Kidney epithelial cell (primary cell): ENCODE measurements around the gene BNC2. TPM values are rescaled to one million over a fixed set of nuclear protein-coding genes. Genes with fewer than 3 reads are reported as not detected.
"Not testable (repeated sequence)": the region's sequence is repeated elsewhere in the genome, so short reads cannot be mapped to it uniquely, and the experiment has no call there.

Source experiments
- DNase-seq: peaks from one replicate; pipeline ENCODE4 v3.0.0-alpha.2; 2010; ENCODE audit warnings: low read depth
- H3K27me3 ChIP-seq: 2 replicates; pipeline ENCODE4 v1.6.0; 2011; ENCODE audit warnings: low read length; ENCODE audit not compliant: control insufficient read depth, insufficient read depth
- H3K36me3 ChIP-seq: 2 replicates; pipeline ENCODE4 v1.5.1; 2011; ENCODE audit warnings: low read length; ENCODE audit not compliant: control insufficient read depth, insufficient read depth
- H3K4me3 ChIP-seq: 2 replicates; pipeline ENCODE4 v1.5.1; 2011; ENCODE audit warnings: low read depth, mild to moderate bottlenecking, control low read depth, low read length
- total RNA-seq: library from RNA; depleted of rRNA; stranded (reverse); fragments of >200 nt; gene quantifications from 2 replicates; pipeline ENCODE4 v1.2.3, GENCODE V29; 2015
- TF ChIP-seq, protein P1 (sequence below): IDR thresholded peaks from 2 replicates; pipeline ENCODE4 v1.5.1; 2011; ENCODE audit warnings: mild to moderate bottlenecking, moderate library complexity, low read length, control low read depth, inconsistent platforms; ENCODE audit not compliant: insufficient read depth, poor library complexity, severe bottlenecking

BNC2 gene, protein sequence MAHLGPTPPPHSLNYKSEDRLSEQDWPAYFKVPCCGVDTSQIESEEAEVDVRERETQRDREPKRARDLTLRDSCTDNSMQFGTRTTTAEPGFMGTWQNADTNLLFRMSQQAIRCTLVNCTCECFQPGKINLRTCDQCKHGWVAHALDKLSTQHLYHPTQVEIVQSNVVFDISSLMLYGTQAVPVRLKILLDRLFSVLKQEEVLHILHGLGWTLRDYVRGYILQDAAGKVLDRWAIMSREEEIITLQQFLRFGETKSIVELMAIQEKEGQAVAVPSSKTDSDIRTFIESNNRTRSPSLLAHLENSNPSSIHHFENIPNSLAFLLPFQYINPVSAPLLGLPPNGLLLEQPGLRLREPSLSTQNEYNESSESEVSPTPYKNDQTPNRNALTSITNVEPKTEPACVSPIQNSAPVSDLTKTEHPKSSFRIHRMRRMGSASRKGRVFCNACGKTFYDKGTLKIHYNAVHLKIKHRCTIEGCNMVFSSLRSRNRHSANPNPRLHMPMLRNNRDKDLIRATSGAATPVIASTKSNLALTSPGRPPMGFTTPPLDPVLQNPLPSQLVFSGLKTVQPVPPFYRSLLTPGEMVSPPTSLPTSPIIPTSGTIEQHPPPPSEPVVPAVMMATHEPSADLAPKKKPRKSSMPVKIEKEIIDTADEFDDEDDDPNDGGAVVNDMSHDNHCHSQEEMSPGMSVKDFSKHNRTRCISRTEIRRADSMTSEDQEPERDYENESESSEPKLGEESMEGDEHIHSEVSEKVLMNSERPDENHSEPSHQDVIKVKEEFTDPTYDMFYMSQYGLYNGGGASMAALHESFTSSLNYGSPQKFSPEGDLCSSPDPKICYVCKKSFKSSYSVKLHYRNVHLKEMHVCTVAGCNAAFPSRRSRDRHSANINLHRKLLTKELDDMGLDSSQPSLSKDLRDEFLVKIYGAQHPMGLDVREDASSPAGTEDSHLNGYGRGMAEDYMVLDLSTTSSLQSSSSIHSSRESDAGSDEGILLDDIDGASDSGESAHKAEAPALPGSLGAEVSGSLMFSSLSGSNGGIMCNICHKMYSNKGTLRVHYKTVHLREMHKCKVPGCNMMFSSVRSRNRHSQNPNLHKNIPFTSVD
- 0.96 and 1.5 TPM in 2 replicates for total RNA-seq

DNA sequence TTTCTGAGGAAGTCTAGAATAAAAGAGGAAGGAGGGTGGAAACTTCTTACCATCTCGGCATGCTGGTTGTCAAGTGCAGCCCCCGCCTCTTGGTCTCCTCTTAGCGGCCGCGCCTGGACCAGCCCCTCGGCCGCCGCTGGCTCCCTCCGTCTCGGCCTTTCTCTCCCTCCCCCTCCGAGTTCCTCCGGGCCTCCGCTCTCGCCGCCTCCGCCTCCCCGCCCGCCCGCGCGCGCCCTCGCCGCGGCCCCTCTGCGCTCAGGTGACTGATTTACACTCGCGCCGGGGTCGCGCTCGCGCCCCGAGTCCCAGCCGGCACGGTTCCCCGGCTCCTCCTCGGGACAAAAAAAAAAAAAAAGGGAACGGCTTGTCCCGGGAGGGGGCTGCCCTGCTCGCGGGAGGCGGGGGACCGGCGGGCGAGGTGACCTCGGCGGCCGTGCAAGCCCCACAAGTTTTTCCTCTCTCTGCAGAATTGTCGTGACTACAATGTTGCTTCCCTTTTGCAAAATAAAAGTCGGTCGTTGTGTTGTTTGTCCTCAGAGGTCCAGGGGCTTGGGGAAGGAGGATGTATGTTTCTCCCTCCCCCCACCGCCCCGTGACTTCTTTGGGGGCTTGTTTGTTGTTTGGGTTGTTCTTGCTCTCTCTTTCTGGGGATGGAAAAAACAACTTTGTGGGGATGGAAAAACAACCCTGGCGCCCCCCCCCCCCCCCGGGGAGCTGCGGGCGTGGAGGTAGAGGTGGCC is at the start of gene BNC2:
Gene BNC2 (minus strand): TSS at position 75 of the 740 bp plus-strand sequence. CDS start 22 bp downstream, at position 53.
- Histone ChIP-seq H3K36me3 (no peaks in the 10 kb centered on the region), H3K27me3 (no peaks in the 10 kb centered on the region), H3K4me3 (peak within 1 kb of the TSS; percentile 91)
- TF ChIP-seq, protein P1, sequence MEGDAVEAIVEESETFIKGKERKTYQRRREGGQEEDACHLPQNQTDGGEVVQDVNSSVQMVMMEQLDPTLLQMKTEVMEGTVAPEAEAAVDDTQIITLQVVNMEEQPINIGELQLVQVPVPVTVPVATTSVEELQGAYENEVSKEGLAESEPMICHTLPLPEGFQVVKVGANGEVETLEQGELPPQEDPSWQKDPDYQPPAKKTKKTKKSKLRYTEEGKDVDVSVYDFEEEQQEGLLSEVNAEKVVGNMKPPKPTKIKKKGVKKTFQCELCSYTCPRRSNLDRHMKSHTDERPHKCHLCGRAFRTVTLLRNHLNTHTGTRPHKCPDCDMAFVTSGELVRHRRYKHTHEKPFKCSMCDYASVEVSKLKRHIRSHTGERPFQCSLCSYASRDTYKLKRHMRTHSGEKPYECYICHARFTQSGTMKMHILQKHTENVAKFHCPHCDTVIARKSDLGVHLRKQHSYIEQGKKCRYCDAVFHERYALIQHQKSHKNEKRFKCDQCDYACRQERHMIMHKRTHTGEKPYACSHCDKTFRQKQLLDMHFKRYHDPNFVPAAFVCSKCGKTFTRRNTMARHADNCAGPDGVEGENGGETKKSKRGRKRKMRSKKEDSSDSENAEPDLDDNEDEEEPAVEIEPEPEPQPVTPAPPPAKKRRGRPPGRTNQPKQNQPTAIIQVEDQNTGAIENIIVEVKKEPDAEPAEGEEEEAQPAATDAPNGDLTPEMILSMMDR = no peak
- no peak for DNase-seq

DNA sequence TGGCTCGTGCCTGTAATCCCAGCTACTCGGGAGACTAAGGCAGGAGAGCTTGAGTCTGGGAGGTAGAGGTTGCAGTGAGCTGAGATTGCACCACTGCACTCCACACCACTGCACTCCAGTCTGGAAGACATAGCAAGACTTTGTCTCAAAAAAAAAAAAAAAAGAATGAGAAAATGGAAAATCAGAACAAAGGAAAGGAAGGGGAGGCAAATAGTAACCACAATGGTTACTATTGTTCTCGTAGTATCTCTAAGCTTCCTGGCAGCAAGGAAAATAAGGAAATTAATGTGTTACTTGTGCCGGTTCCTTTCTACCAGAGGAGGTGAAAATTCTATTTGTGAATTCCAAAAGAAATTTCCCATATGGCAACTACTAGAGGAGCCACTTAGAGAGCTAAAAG is 48.5 kb upstream of the BNC2 start:
- H3K36me3 ChIP-seq = no peaks in the 10 kb centered on the region
- no peaks in the 10 kb centered on the region for H3K27me3 ChIP-seq
- no peak overlapping the region for H3K4me3 ChIP-seq
- DNase-seq = no peak
- TF ChIP-seq, protein P1 = no peak

DNA sequence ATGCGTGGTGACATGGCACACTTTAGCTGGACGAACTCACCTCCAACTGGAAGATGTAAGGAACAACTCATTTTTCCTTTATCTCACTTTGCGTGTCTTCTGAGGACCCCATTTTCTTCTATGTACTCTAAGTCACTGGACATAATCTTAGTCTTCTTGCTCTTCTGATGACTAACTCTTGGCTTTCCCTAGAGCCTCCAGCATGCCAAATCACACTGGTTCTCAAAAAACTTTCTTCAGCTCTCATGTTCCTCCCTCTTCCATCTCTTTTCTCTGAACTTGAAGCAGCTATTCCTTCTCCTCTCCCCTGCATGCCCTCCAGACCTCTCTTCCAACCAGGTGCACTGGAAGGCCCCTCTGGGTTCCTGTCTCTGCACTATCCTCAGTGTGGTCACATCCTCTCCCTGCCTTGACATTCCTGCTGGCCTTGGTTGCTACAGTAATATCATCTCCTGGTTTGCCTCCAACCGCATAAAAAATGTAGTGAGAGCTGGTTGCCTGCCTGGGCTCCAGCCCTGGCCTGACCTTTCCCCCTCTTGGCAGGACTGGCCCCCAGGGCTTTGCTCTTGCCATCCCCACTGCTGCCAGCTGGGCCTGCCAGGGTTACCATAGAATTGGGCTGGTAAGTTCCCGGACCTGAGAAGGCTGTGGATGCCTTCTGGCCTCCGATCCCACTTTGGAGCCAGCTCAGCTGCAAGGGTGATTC is 44.8 kb upstream of the BNC2 start:
- DNase-seq = no peak

DNA sequence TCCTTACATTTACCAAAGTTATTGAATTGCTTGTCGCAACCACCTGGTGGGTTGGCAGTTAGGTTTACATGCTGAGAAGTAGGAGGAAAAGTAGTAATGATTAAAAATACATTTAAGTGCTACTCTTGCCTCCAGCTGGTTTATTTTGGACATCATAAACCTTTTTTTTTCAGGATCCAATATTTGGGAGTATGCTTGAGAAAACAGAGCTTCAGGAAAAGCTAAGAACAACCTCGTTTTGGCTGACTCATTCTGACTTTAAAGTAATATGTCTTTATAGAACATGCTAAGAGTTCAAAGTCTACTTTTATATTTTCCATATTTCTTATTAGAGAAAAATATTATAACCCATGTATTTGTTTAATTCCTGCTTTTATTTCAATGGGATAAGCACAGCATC is 41.7 kb upstream of the BNC2 start:
- no peak overlapping the region for H3K4me3 ChIP-seq
- DNase-seq = no peak
- H3K36me3 ChIP-seq = no peaks in the 10 kb centered on the region
- H3K27me3 ChIP-seq = no peaks in the 10 kb centered on the region
- TF ChIP-seq, protein P1 = no peak

More for the DNA sequence above, 44.8 kb upstream of the BNC2 start:
- TF ChIP-seq, protein P1 = no peak
- Histone ChIP-seq H3K36me3 (no peaks in the 10 kb centered on the region), H3K4me3 (no peak overlapping the region), H3K27me3 (no peaks in the 10 kb centered on the region)

DNA sequence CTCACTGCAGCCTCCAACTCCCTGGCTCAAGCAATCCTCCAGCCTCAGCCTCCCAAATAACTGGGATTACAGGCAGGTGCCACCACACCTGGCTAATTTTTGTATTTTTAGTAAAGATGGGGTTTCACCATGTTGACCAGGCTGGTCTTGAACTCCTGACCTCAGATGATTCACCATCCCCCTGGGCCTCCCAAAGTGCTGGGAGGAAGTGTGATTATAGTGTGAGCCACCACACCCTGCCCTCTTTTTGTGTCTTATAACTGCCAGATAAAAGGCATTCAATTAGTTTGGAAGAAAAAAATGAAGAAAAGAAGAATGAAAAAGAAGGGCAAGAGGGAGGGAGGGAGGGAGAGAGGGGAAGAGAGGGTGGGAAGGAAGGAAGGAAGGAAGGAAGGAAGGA is 37.7 kb upstream of the BNC2 start:
- not testable (repeated sequence) for H3K27me3 ChIP-seq, DNase-seq, H3K4me3 ChIP-seq, H3K36me3 ChIP-seq
